Osteocyte (in vitro differentiated cells): ENCODE measurements around the gene C3orf62. TPM values are rescaled to one million over a fixed set of nuclear protein-coding genes. Genes with fewer than 3 reads are reported as not detected.

ENCODE experiments used
- DNase-seq: peaks from one replicate; pipeline ENCODE4 v3.0.0; 2021; ENCODE audit warnings: mixed read lengths; ENCODE audit not compliant: unreplicated experiment; ENCODE audit errors: extremely low spot score
- H3K27ac Mint-ChIP-seq: one replicate; pipeline ENCODE4 v1.8.0; 2021; ENCODE audit warnings: mild to moderate bottlenecking, mixed read lengths; ENCODE audit not compliant: unreplicated experiment
- H3K27me3 Mint-ChIP-seq: one replicate; pipeline ENCODE4 v1.8.0; 2021; ENCODE audit warnings: mixed read lengths; ENCODE audit not compliant: unreplicated experiment
- H3K36me3 Mint-ChIP-seq: one replicate; pipeline ENCODE4 v1.8.0; 2021; ENCODE audit warnings: mixed read lengths; ENCODE audit not compliant: unreplicated experiment
- H3K4me1 Mint-ChIP-seq: one replicate; pipeline ENCODE4 v1.8.0; 2021; ENCODE audit warnings: mixed read lengths; ENCODE audit not compliant: unreplicated experiment
- H3K4me3 Mint-ChIP-seq: one replicate; pipeline ENCODE4 v1.8.0; 2021; ENCODE audit warnings: mild to moderate bottlenecking, moderate library complexity, mixed read lengths; ENCODE audit not compliant: unreplicated experiment
- H3K9me3 Mint-ChIP-seq: one replicate; pipeline ENCODE4 v1.8.0; 2021; ENCODE audit warnings: mixed read lengths; ENCODE audit not compliant: unreplicated experiment
- CTCF ChIP-seq: fragments of 200-600 bp; sonication (generic); IDR thresholded peaks from 2 replicates; pipeline ENCODE4 v1.5.0; 2021; ENCODE audit warnings: antibody characterized with exemption, mild to moderate bottlenecking, moderate library complexity
- total RNA-seq: library from RNA; stranded (reverse); gene quantifications from 2 replicates; pipeline ENCODE4 v1.2.1, GENCODE V29; 2021

Gene C3orf62
- total RNA-seq, 1 donor from 2014 or later: 9.4 TPM

- no peaks in the 10 kb centered on the region for H3K9me3 Mint-ChIP-seq
- H3K4me3 Mint-ChIP-seq: no peak overlapping the region
- H3K27ac Mint-ChIP-seq: no peak overlapping the region
- peaks cover 47% of the 10 kb centered on the region for H3K36me3 Mint-ChIP-seq
- TF ChIP-seq CTCF: no peak
- DNase-seq: no peak
- no peaks in the 10 kb centered on the region for H3K27me3 Mint-ChIP-seq
- H3K4me1 Mint-ChIP-seq: no peaks in the 10 kb centered on the region
These were observed 2.3 kb upstream of the C3orf62 start for GRCh38 chr3:49279376-49279775.

- no peak for TF ChIP-seq CTCF
- no peak overlapping the region for H3K27ac Mint-ChIP-seq
These were observed 1.5 kb upstream of the C3orf62 start for GRCh38 chr3:49278548-49278947.

GRCh38 chr3:49277383-49277775, 347 bp upstream of the C3orf62 start:
- no peaks in the 10 kb centered on the region for H3K9me3 Mint-ChIP-seq
- peak overlapping the region; percentile 32 for H3K4me3 Mint-ChIP-seq
- H3K27me3 Mint-ChIP-seq: no peaks in the 10 kb centered on the region
- H3K4me1 Mint-ChIP-seq: no peaks in the 10 kb centered on the region
- peaks cover 36% of the 10 kb centered on the region for H3K36me3 Mint-ChIP-seq
- DNase-seq: no peak
- H3K27ac Mint-ChIP-seq: peak overlapping the region; percentile 54
- no peak for TF ChIP-seq CTCF

More at GRCh38 chr3:49278548-49278947, 1.5 kb upstream of the C3orf62 start:
- DNase-seq: no peak
- Mint-ChIP-seq H3K4me3 (no peak overlapping the region), H3K27me3 (no peaks in the 10 kb centered on the region), H3K36me3 (peaks cover 39% of the 10 kb centered on the region), H3K4me1 (no peaks in the 10 kb centered on the region), H3K9me3 (no peaks in the 10 kb centered on the region)

DNA sequence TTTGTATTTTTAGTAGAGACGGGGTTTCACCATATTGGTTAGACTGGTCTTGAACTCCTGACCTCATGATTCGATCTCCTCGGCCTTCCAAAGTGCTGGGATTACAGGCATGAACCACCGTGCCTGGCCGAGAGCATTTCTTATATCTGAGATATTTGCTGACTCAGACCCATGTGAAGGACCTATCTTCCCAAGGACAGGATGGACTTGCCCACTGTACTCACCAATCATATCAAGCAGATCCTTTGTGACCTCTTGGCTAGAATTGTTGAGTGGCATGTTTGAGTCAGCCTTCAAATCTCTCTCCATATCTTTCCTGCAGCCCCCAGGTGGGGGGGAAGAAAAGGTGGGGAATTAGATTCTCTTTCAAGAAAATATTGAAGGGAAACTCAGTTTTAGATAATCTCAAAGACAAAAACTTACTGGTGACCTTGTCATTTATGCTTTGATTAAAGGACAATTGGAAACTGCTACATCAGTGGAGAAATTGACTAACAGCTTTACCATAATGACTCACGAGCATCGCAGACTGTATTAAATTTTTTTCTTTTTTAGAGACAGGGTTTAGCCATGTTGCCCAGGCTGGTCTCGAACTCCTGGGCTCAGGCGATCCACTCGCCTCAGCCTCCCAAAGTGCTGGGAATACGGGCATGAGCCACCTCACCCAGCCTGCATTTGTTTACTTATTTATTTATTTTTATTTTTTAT, 3.1 kb downstream of the C3orf62 start:
- Mint-ChIP-seq H3K27ac (no peak overlapping the region), H3K27me3 (no peaks in the 10 kb centered on the region), H3K9me3 (no peaks in the 10 kb centered on the region), H3K4me3 (no peak overlapping the region), H3K4me1 (no peaks in the 10 kb centered on the region), H3K36me3 (peaks cover 43% of the 10 kb centered on the region)
- no peak for DNase-seq
- TF ChIP-seq CTCF: no peak

GRCh38 chr3:49271047-49271446, 6.0 kb downstream of the C3orf62 start:
- no peak overlapping the region for H3K4me3 Mint-ChIP-seq
- no peaks in the 10 kb centered on the region for H3K9me3 Mint-ChIP-seq
- no peak for TF ChIP-seq CTCF
- no peaks in the 10 kb centered on the region for H3K4me1 Mint-ChIP-seq
- H3K36me3 Mint-ChIP-seq: peaks cover 21% of the 10 kb centered on the region
- DNase-seq: no peak
- no peaks in the 10 kb centered on the region for H3K27me3 Mint-ChIP-seq
- H3K27ac Mint-ChIP-seq: no peak overlapping the region
